Stimulated activated CD4-positive, alpha-beta T cell treated with anti-CD3 and anti-CD28 coated beads, Interleukin-15, amount 100 ng/mL, for 1 hour (primary cell): Measurements from ENCODE around the gene COL11A2.
"Not testable (repeated sequence)": the region's sequence is repeated elsewhere in the genome, so short reads cannot be mapped to it uniquely, and the experiment has no call there.

Experiments
- DNase-seq, 2 donors: peaks; one replicate each; pipeline ENCODE4 v3.0.0-alpha.2; 2020; ENCODE audit warnings: low read depth in 1 of 2, low spot score in 1 of 2

Gene COL11A2

DNA sequence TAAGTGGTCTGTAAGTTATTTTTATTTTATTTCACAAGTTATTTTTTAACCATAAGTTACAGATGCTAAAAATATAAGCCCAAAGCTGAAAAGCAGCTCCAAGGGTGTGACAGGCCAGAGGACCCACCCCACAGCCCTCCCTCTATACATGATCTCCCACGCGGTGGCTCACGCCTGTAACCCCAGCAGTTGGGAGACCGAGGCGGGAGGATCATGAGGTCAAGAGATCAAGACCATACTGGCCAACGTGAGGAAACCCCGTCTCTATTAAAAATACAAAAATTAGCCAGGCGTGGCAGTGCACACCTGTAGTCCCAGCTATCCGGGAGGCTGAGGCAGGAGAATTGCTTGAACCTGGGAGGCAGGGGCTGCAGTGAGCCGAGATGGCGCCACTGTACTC lies 32.2 kb downstream of the COL11A2 start:
- no peak for DNase-seq

DNA sequence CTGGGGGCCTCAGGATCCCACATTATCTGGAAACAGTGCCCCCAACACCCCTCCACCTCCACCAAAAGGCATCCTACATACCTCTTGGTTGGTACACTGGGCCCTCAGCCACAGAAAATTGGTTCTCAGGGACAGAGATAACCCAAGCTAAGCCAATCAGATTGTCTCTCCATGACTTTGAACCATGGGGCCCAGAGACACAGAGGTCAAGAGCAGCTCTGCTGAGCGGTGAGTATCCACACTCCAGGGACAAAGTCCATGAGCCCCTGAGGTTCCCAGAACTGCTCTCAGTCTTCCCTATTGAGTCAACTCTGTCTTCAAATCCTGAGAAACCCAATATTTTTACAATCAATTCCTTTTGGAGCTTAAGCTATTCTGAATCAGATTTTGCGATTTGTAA lies 35.3 kb downstream of the COL11A2 start:
- no peak for DNase-seq

DNA sequence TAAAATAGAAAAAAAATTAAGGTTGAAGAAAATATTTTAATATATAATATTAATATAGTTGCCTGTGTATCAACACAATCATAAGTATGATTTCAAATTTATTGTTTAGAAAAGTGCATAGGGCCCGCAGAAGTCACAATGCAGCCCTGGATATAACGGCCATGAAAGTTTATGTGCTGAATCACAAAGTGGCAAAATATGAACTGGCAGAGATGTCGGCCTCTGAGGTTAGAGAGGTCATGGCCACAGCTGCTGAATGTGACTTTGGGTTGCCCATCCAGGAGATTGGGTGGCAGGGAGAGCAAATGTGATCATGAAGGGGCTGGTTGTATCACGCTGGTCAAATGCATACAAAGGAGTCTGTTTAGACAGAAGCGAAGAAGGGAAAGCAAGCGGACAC lies 35.7 kb downstream of the COL11A2 start:
- no peak for DNase-seq

DNA sequence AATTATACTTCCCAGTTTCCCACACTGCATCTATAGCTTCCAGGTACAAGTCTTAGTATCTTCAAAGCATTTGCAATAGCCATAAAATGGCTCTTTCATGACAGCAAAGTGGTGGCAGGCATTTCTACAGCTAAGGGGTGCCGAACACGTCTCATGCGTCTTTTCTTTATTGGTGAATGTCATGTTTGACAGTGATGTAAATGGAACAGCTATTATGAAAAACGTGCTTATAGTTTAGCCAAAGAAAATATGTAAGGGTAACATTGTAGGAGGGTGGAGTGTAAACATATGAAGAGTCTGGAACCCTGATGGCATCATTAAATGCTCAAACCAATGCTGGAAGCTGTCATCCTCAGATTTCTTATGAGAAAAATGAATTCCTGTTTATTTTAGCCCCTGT lies 37.9 kb downstream of the COL11A2 start:
- DNase-seq = no peak

DNA sequence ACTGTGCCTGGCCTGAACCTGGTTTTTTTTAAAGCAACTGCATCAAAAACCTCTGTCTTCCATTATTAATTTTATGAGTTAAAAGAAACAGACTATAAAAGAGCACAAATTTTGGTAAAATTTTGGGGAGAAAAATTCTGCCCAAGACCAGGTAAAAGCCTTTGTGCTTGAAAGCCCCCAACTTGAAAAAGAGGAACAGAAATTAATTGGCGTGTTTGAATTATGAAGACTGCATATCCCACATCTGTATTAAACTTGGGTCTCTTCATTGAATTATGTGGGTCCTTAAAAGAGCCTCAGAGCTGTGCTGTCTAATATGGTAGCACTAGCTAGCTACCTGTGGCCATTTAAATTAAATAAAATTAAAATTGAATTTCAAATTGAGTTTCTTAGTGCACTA lies 41.2 kb downstream of the COL11A2 start:
- DNase-seq = no peak

DNA sequence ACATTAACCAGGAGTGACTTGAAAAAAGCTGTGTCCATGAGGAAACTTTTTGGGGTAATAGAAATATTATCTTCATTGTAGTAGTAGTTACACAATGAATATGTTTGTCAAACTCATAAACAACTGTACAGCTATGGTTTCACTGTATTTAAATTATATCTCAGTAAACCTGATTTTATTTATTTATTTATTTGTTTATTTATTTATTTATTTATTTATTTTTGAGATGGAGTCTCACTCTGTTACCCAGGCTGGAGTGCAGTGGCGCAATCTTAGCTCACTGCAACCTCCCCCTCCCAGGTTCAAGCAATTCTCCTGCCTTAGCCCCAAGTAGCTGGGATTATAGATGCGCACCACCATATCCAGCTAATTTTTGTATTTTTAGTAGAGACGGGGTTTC lies 41.7 kb downstream of the COL11A2 start:
- DNase-seq = not testable (repeated sequence)

DNA sequence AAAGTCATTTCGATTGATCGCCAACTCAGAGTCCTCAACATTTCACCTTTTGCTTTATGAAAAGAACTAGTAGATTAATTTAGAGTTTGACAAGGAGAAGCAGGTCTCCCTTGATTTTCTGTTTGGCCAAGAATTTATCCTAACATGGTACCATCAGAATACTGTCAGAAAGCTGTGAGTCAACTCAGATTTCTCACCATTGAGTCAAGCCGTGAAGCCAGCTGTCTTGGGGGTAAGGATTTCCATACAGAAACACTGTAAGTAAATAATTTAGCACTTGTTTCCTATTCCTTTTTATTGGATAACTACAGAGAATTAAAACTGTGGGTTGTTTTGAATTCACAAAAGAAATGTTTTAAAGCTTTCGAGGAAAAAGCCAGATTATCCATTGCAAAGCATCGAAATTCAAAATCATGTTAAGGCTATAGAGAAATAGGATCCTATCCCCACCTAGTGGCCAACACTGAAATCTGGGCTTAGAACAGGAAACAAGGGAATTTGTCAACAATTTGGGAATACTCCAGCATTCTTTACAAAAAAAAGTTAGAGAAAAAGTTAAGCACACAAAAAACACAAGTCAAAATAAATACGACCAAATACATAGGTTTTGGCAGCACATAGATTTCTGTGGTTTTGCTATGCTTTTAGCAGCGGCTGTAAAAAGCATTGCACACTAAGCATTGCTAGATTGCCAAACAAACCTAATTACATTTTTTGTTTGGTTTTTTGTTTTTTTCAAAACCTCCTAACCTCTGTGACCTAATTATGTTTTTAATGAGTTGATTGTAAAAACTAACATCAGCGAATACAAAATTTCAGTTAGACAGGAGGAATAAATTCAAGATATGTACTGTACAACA lies 44.2 kb downstream of the COL11A2 start:
- DNase-seq = no peak

DNA sequence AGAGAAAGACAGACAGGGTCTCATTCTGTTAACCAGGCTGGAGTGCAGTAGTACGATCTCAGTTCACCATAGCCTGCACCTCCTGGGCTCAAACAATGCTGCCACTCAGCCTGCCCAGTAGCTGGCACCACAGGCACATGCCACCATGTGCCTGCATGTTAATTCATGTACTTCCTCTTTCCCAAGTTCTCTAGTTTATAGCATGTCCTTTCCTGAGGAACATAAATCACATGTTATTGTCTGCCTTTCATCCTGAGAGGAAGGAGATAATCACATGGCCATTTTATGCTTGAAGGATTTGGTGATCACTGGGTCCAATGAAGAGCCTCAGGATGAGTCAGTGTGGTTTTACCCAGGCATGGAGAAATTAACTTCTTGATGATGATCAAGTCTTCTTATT lies 47.9 kb downstream of the COL11A2 start:
- no peak for DNase-seq

DNA sequence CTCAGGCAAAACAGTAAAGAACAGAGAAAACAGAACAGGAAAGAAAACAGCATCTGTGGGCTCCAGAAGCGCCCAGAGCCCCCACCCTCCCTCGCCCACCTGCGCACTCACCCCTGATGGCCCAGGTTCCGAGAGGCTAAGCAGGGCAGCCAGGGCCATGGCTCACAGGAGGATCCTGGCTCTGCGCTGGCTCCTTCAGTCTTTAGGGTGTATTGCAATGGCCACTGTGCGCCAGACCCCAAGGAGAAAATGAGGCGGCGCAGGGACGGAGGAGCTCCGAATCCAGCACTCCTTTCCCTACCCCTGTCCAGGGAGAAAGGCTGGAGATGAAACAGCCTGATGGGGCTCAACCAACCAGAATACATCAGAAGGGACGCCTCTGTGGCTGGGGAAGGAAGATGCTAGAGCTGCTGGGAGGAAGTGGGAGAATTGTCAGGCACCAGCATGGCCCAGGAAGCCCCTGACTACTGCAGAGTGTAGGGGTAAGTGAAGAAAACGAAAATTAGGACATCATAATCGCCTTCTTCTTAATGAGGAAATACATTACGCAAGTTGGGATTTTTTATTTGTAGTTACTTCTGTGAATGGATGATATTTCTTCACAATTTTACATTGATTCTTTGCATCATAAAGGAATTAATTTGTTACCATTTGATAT lies 49.0 kb downstream of the COL11A2 start:
- DNase-seq = no peak

DNA sequence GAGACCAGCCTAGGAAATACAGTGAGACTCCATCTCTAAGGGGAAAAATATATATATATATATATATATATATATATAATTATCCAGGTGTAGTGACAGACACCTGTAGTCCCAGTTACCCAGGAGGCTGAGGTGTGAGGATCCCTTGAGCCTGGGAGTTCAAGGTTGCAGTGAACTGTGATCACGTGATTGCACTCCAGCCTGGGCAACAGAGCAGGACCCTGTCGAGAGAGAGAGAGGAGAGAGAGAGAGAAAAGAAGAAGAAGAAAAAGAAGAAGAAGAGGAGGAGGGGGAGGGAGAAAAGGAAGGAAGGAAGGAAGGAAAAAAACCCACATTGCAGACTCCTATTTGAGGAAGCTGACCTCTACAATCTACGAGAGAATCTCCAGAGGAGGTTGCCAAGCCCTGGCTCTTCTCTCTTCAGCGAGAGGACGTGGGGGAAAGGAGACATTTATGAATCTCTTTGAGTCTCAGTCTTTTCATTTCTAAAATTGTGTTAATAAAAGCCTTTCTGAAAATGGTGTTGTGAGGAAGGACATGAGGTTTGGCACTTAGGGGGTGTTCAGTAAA lies 49.7 kb downstream of the COL11A2 start:
- no peak for DNase-seq

DNA sequence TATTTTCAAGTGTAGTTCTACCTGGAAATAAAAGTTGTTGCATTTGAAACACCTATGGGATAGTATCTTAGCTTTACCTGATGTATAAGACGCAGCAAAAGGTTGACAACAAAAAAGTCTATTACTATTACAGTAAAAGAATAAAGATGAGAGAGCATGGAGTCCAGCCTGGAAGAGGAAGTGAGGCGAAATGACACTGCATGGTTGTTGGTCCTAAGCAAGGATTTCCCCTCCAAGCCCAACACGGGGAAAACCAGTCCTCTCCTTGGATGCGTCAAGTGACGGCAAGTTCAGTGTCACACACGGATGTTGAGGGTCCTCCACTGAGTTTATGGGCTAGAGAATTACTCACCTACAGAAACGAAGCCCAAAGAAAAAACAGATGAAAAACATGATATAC lies 51.7 kb downstream of the COL11A2 start:
- DNase-seq = no peak

DNA sequence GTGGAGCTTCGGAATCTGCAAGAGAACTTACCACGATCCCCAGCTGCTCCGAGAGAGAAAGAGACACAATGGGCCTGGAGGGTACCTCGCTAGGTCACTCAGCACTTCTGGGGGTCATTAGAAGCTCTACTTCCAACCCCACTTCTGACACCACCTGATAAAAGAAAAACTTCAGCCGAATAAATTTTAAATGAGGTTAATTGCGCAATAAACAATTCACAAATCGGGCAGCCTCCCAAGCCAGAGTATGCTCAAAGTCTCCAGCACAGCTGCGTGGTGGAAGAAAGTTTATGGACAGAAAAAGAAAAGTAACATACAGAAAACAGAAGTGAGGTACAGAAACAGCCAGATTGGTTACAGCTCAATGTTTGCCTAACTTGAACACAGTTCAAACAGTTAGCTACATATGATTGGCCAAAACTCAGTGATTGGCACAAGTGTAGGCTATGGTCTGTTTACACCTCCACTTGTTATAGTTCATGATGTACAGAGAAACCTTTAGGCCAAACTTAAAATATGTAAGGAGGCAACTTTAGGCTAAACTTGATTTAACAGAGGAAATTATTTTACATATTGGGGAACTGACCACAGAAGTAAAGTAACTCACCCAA lies 52.6 kb downstream of the COL11A2 start:
- DNase-seq = no peak

DNA sequence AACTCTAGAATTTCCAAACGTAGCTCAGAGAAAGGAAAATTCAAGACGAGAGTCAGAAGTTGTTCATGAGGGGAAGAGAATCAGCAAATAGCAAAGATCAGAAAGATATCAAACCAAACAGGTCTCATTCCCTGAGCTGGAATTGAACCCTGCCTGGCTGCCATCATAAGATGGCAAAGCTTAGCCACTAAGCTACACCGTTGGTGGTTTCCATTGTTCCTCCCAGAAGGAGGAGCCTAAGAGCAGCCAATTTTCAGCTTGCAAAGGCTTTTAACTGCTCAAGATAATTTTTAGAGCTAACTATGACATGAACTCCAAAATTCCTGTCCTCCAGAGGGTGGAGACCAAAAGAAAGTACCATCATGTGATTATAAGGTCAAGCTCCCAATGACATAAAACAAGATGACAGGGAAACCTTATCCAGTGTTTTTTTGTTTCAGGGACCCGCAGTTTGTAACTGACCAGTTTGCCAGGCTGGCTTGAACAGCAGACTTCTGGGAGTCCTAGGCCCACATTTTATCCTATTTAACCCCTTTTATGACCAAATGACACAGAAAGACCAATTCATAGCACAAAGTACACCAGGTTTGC lies 55.9 kb downstream of the COL11A2 start:
- no peak for DNase-seq

DNA sequence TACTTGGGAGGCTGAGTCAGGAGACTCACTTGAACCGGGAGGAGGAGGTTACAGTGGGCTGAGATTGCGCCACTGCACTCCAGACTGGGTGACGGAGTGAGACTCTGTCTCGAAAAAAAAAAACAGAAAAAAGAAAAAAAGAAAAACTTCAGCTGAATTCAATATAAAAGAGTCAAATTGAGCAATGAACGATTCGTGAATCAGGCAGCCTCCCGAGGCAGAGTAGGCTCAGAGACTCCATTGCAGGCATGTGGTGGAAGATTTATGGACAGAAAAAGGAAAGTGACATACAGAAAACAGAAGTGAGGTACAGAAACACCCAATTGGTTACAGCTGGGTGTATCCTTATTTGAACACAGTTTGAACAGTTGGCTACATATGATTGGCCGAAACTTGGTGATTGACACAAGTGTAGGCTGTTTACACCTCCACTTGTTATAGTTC lies 60.2 kb downstream of the COL11A2 start:
- DNase-seq = no peak

DNA sequence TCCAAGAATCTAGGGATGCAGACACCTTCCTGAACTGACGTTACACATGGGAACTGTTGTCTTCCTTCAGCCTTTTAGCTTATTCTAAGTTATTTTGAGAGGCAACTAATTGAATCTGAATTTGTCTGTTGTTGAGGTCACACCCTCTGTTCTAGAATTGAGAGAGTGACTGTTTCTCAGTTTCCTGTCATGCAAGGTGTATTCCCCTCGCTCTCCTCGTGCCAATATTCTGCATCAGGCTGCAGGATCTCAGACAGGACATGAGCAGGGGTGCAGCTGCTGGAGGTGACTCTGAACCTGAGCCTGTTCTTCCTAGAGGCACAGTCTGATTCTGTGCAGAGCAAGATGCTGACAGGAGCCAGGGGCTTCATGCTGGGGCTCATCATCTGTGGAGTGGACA lies 63.9 kb downstream of the COL11A2 start:
- no peak for DNase-seq

DNA sequence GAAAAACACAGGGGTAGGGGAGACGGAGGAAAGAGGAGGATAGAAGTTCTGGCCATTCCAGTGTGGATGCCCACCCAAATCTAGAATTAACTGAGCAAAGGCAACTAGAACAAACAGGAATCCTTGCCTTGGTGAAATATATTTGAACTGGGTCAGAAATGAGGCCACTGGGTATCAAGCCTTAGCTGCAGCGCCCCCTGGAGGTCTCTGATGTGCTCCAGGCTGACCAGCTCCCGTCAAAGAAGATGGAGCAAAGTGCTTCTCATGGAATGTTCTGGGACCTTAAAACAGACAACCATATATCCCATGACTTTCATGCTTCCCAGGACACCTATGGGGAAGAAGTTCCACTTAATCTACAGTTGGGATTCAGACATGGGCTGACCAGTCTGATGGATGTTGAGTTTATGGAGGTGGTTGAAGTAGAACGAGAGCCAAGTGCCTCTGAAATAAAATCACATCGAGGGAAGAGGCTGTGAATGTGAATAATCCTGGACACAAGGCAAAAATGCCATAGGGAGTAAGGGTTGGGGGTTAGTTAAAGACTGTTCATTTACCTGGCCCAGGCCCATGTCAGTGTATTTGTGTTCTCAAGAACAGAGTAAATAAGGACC lies 66.1 kb downstream of the COL11A2 start:
- DNase-seq = peak in 1 of 2 donors; percentile 28

DNA sequence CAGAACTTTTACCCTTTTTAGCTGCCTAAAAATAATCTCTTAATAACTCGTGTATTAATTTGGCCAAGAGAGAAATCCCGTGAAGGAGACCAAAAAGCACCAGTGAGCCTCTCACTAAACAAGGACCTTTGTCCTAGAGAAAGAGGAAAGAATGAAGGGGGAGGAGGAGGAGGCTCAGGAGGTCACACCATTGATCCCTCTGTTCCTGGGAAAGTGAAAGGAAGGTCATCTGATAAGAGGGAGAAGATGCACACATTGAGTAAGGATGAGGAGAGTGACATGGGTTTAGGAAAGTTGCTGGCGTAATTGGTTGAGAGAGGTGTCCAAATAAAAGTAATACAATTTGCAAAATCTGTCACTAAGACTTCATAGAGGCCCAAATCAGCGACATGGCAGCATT lies 67.3 kb downstream of the COL11A2 start:
- no peak for DNase-seq

DNA sequence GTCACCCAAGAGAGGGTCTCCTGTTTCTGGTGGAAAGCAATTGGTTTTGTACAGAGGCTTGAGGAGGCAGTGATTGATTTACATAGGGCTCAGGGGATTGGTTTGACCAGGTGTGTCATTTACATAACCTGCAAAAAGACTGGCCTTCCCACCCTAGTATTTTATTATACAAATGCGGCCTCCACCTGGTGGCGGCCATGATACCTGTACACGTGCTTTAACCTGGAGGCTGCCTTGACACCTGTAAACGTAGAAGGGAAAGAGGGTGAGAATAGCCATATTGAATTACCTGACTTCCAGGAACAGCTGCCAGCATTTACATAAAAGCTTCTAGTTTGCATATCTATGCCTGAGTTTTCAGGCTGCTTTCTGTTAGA lies 67.8 kb downstream of the COL11A2 start:
- DNase-seq = no peak

DNA sequence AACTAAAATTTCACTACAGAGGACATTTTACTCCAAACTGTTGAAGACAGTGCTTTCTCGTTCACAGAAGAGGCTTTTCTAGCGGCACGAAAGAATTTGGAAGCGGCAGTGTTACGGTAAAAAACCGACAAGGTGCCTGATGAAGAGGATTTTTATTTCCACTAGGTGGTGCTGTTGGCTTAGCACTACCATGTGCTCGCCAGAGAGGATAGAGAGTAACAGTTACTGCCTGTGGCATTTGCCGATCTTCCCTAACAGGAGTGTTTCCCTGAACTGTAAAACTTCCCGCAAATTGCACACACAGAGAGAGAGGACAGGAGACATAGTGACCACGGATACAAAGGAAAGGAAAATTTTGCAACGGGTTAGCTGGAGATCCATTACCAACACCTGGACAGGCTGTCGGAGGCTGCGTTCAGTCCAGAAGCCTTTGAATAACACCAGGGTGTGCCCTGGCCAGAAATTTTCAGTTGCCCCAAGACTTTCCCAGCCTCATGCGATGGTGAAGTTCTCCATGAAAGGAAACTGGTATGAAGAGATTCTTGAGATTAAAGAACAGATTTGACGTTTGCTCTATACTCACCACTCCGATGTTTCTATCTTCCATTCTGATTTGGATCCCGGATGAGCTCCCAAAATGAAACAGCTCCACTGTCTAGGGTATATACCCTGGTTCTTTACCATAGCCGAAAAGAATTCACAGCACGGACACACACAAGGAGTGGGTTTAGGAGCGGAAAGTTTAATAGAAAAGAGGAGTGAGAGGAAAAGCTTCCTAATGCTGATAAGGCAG lies 68.3 kb downstream of the COL11A2 start:
- DNase-seq = no peak

DNA sequence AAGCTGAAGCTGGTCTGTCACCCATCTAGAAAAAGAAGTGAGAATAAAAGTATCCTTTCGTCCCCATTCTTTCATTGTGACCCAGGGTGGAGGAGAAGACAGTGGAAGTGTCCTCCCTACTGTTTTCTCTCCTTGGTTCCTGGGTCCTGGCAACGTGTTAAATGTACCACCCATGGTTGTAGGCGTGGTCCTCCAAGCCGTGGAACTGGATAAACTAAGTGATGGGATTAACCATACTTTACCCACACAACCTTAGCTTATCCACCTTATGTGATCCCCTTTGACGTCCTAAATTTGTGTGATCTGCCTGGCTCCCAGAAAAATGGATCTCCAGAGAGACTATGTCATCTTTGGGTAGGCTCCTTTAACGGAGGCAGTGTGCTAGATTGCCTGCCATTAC lies 69.1 kb downstream of the COL11A2 start:
- DNase-seq = no peak
